ENCODE results near the gene PSPN.
"Not testable (repeated sequence)": the region's sequence is repeated elsewhere in the genome, so short reads cannot be mapped to it uniquely, and the experiment has no call there.

PSPN gene

DNA sequence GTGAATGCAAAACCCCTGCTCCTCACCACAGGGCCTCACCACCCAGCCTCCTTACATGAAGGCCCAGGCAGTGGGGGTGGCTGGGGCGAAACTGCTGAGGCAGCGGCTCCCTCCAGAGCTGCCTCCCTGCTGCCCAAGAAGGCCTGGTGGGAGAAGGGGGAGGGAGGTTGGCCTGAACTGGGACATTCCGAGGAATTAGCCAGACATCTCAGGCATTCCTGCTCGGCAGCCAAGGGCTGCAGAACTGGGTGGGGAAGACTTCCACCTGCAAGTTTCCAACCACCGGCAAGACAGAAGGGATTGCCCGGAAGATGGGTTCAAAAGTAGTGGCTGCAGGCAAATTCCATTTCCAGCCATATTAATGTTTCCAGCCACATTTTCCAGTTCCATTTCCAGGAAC, 2.3 kb upstream of the PSPN start:
- no peak overlapping the region for H3K9ac ChIP-seq (ENCODE audit: low read length)
- H3K4me3 ChIP-seq (ENCODE audit: low read length): no peak overlapping the region
- H3K4me1 ChIP-seq (ENCODE audit: control insufficient read depth, low read depth, low read length): no peaks in the 10 kb centered on the region
- no peaks in the 10 kb centered on the region for H3K9me3 ChIP-seq (ENCODE audit: control insufficient read depth, low read depth, low read length)
- no peak overlapping the region for H3K27ac ChIP-seq (ENCODE audit: low read length)
- H3K27me3 ChIP-seq (ENCODE audit: control insufficient read depth, insufficient read depth, low read length): no peaks in the 10 kb centered on the region
- peaks cover 30% of the 10 kb centered on the region for H3K36me3 ChIP-seq (ENCODE audit: control insufficient read depth, low read depth, low read length)

DNA sequence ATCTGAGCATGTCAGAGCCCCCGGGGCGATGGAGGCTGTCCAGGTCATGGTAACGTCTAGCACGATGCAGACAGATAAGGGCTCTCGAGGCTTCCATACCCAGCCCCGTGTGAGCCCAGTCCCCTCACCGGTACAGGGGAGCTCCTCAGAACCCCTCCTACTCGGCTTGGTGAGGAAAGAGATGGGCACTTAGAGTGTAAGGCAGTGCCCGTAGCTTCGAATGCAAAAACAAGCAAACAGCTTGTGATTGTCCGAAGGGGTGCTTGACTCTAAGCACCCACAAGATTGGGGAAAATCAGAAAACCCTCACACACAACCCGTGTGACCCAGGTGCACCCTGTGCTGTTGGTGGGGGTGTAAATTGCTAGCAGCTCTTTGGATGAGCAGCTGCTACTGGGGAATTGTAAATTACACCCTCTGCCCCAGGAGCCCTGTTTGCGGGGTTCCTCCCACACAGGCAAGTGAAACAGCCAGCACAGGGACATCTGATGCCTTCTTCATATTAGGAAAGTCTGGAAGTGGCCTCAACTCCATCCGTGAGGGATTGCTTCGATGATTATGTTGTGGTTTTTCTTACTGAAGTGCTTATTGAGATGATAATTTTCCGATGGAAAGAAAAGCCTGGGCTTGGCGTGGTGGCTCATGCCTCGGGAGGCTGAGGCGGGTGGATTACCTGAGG, 918 bp upstream of the PSPN start:
- Histone ChIP-seq H3K4me3 (ENCODE audit: low read length) (no peak overlapping the region), H3K36me3 (ENCODE audit: control insufficient read depth, low read depth, low read length) (peaks cover 20% of the 10 kb centered on the region), H3K9ac (ENCODE audit: low read length) (no peak overlapping the region), H3K9me3 (ENCODE audit: control insufficient read depth, low read depth, low read length) (no peaks in the 10 kb centered on the region), H3K27me3 (ENCODE audit: control insufficient read depth, insufficient read depth, low read length) (no peaks in the 10 kb centered on the region), H3K4me1 (ENCODE audit: control insufficient read depth, low read depth, low read length) (no peaks in the 10 kb centered on the region), H3K27ac (ENCODE audit: low read length) (no peak overlapping the region)

DNA sequence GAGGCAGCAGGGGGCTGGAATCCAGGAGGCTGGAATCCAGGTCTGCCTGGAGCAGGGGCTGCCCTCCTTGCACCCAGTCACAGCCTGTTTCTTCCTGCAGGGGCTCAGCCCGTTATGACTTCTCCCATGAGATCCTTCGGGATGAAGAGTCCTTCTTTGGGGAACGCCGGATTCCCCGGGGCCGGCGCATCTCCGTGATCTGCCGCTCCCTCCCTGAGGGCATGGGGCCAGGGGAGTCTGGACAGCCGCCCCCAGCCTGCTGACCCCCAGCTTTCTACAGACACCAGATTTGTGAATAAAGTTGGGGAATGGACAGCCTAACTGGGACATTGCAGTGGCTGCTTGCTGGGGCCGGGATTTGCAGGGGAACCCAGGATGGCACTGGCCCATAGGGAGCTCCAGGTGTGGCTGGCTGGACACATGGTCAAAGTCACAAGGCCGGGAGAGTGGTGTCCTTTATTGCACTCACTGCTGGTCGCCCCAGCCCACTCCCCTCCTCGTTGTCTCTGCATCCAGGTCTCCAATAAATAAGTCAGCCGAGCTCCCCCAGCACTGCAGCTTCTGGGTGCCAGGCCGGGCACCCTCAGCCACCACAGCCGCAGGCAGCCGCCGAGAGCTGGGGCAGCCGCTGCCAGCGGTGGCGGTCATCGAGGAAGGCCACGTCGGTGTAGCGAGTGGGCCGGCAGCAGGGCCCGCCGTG, 872 bp downstream of the PSPN start:
- no peaks in the 10 kb centered on the region for H3K4me1 ChIP-seq (ENCODE audit: control insufficient read depth, low read depth, low read length)
- H3K4me3 ChIP-seq (ENCODE audit: low read length): no peak overlapping the region
- no peak overlapping the region for H3K9ac ChIP-seq (ENCODE audit: low read length)
- no peak overlapping the region for H3K27ac ChIP-seq (ENCODE audit: low read length)
- no peaks in the 10 kb centered on the region for H3K27me3 ChIP-seq (ENCODE audit: control insufficient read depth, insufficient read depth, low read length)
- peaks cover 4% of the 10 kb centered on the region for H3K36me3 ChIP-seq (ENCODE audit: control insufficient read depth, low read depth, low read length)
- H3K9me3 ChIP-seq (ENCODE audit: control insufficient read depth, low read depth, low read length): no peaks in the 10 kb centered on the region

DNA sequence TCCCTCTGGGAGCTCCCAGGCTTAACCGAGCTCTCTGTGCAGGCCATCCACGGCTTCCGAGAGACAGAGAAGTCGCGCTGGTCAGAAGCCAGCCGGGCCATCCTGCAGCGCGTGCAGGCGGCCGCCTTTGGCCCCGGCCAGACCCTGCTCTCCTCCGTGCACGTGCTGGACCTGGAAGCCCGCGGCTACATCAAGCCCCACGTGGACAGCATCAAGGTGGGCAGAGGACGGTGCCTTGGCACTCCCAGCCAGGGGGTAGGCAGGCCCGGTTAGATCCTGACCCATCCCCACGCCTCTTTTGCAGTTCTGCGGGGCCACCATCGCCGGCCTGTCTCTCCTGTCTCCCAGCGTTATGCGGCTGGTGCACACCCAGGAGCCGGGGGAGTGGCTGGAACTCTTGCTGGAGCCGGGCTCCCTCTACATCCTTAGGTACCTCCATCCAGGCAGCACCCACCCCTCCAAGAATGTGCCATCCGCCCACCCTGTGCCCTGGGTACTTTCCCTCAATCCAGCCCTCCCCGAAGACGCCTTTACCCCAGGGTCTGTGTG, 1.5 kb downstream of the PSPN start:
- H3K27ac ChIP-seq (ENCODE audit: low read length): peak overlapping the region; percentile 57
- H3K36me3 ChIP-seq (ENCODE audit: control insufficient read depth, low read depth, low read length): peaks cover 1% of the 10 kb centered on the region
- H3K4me1 ChIP-seq (ENCODE audit: control insufficient read depth, low read depth, low read length): no peaks in the 10 kb centered on the region
- no peaks in the 10 kb centered on the region for H3K9me3 ChIP-seq (ENCODE audit: control insufficient read depth, low read depth, low read length)
- H3K4me3 ChIP-seq (ENCODE audit: low read length): peak overlapping the region; percentile 59
- peak overlapping the region; percentile 23 for H3K9ac ChIP-seq (ENCODE audit: low read length)
- no peaks in the 10 kb centered on the region for H3K27me3 ChIP-seq (ENCODE audit: control insufficient read depth, insufficient read depth, low read length)

DNA sequence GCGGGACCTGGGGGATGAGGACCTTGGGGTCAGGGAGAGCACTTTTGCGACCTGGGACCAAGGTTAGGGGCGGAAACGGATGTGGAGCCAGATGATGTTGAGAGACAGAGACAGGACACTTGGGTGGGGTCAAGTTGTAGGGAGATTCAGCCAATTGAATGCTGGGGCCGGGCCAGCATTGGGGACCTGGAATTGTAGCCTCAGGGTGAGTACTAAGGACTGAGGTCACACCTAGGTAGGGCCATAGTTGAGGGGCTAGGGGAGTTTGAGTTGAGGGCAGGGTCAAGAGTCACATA, 2.0 kb downstream of the PSPN start:
- H3K27ac ChIP-seq (ENCODE audit: low read length): peak overlapping the region; percentile 57
- H3K4me3 ChIP-seq (ENCODE audit: low read length): peak overlapping the region; percentile 59

DNA sequence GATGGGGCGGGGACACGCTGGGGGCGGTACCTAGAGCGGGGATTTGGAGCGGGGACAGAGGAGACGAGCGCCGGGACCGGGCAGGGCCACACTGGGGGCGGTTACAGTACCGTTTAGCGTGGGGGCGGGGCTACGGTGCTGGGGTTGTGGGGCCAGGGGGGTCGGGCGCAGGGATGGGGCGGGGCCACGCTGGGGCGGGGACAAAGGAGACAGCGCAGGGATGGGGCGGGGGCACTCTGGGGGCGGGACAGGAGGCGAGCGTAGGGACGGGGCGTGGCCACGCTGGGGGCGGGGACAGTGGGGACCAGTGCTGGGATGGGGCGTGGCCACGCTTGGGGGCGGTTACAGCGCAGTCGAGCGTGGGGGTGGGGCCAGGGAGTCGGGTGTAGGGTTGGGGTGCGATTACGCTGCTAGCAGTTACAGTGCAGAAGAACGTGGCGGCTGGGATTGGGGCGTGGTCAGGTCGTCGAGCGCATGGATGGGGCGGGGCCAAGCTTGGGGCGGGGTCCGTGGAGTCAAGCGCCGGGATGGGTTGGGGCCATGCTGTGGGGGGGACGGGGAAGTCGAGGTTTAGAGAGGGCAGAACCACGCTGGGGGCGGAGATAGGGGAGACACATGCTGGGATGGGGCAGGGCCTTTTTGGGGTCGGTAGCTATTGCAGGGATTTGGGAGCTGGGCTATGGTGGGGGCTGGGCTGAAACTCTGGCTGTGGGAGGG, 2.5 kb downstream of the PSPN start:
- H3K9me3 ChIP-seq (ENCODE audit: control insufficient read depth, low read depth, low read length): no peaks in the 10 kb centered on the region
- no peak overlapping the region for H3K27ac ChIP-seq (ENCODE audit: low read length)
- H3K36me3 ChIP-seq (ENCODE audit: control insufficient read depth, low read depth, low read length): peaks cover 3% of the 10 kb centered on the region
- peak overlapping the region; percentile 90 for H3K4me3 ChIP-seq (ENCODE audit: low read length)
- no peaks in the 10 kb centered on the region for H3K4me1 ChIP-seq (ENCODE audit: control insufficient read depth, low read depth, low read length)
- H3K27me3 ChIP-seq (ENCODE audit: control insufficient read depth, insufficient read depth, low read length): no peaks in the 10 kb centered on the region
- H3K9ac ChIP-seq (ENCODE audit: low read length): peak overlapping the region; percentile 84

More for the DNA sequence above, 2.0 kb downstream of the PSPN start:
- peak overlapping the region; percentile 23 for H3K9ac ChIP-seq (ENCODE audit: low read length)
- H3K36me3 ChIP-seq (ENCODE audit: control insufficient read depth, low read depth, low read length): peaks cover 3% of the 10 kb centered on the region
- H3K4me1 ChIP-seq (ENCODE audit: control insufficient read depth, low read depth, low read length): no peaks in the 10 kb centered on the region
- H3K27me3 ChIP-seq (ENCODE audit: control insufficient read depth, insufficient read depth, low read length): no peaks in the 10 kb centered on the region
- H3K9me3 ChIP-seq (ENCODE audit: control insufficient read depth, low read depth, low read length): no peaks in the 10 kb centered on the region

DNA sequence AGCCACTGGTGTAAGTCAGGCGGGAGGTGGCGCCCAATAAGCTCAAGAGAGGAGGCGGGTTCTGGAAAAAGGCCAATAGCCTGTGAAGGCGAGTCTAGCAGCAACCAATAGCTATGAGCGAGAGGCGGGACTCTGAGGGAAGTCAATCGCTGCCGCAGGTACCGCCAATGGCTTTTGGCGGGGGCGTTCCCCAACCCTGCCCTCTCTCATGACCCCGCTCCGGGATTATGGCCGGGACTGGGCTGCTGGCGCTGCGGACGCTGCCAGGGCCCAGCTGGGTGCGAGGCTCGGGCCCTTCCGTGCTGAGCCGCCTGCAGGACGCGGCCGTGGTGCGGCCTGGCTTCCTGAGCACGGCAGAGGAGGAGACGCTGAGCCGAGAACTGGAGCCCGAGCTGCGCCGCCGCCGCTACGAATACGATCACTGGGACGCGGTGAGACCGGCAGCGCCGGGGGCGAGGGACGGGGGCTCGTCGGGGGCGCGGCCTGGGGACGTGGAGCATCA, 3.1 kb downstream of the PSPN start, which contains the start of gene ALKBH7:
TSS of gene ALKBH7 (plus strand) at position 201 of the 502 bp plus-strand sequence. CDS start at position 228, 27 bp downstream.
- no peaks in the 10 kb centered on the region for H3K4me1 ChIP-seq (ENCODE audit: control insufficient read depth, low read depth, low read length)
- peak within 1 kb of the TSS; percentile 78 for H3K27ac ChIP-seq (ENCODE audit: low read length)
- H3K27me3 ChIP-seq (ENCODE audit: control insufficient read depth, insufficient read depth, low read length): no peaks in the 10 kb centered on the region
- peak within 1 kb of the TSS; percentile 90 for H3K4me3 ChIP-seq (ENCODE audit: low read length)
- no peaks in the 10 kb centered on the region for H3K9me3 ChIP-seq (ENCODE audit: control insufficient read depth, low read depth, low read length)
- peaks cover 9% of the 10 kb centered on the region for H3K36me3 ChIP-seq (ENCODE audit: control insufficient read depth, low read depth, low read length)
- peak within 1 kb of the TSS; percentile 84 for H3K9ac ChIP-seq (ENCODE audit: low read length)

DNA sequence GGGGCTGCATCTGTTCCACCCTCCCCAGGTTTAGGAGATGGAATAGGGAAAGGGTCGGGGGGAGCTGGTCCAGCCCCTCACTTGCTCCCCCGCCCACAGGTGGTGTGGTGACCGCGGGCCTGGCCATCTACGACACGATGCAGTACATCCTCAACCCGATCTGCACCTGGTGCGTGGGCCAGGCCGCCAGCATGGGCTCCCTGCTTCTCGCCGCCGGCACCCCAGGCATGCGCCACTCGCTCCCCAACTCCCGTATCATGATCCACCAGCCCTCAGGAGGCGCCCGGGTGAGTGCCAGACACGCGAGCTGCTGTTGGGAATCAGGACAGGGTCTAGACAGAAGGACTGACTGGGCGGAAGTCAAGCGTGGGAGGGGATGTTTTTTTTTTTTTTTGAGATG, 11.4 kb downstream of the PSPN start:
- H3K4me1 ChIP-seq (ENCODE audit: control insufficient read depth, low read depth, low read length): no peaks in the 10 kb centered on the region
- H3K36me3 ChIP-seq (ENCODE audit: control insufficient read depth, low read depth, low read length): peaks cover 35% of the 10 kb centered on the region
- H3K9me3 ChIP-seq (ENCODE audit: control insufficient read depth, low read depth, low read length): no peaks in the 10 kb centered on the region
- H3K27me3 ChIP-seq (ENCODE audit: control insufficient read depth, insufficient read depth, low read length): no peaks in the 10 kb centered on the region
- no peak overlapping the region for H3K9ac ChIP-seq (ENCODE audit: low read length)
- H3K4me3 ChIP-seq (ENCODE audit: low read length): no peak overlapping the region
- H3K27ac ChIP-seq (ENCODE audit: low read length): no peak overlapping the region

DNA sequence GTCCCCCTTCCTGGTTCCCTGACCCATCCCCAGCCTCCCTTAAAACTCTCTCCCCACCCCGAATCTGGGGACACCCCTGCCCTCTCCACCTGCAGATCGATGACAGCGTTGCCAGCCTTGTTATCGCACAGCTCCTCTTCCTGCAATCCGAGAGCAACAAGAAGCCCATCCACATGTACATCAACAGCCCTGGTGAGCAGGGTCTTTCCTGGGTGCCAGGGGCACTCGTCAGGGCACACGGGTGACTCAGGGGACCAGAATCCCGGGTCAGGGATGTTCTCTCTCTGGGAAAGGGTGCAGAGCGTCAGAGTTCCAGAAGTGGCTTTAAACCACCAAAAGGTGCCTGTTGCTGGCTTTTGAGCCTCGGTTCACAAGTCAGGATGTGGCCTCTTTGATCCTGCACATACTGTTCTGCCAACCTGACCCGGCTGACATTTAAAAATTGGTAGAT, 13.4 kb downstream of the PSPN start:
- no peaks in the 10 kb centered on the region for H3K27me3 ChIP-seq (ENCODE audit: control insufficient read depth, insufficient read depth, low read length)
- no peaks in the 10 kb centered on the region for H3K9me3 ChIP-seq (ENCODE audit: control insufficient read depth, low read depth, low read length)
- H3K27ac ChIP-seq (ENCODE audit: low read length): no peak overlapping the region
- H3K9ac ChIP-seq (ENCODE audit: low read length): peak overlapping the region; percentile 67
- peaks cover 23% of the 10 kb centered on the region for H3K36me3 ChIP-seq (ENCODE audit: control insufficient read depth, low read depth, low read length)
- H3K4me1 ChIP-seq (ENCODE audit: control insufficient read depth, low read depth, low read length): no peaks in the 10 kb centered on the region
- peak overlapping the region; percentile 69 for H3K4me3 ChIP-seq (ENCODE audit: low read length)

DNA sequence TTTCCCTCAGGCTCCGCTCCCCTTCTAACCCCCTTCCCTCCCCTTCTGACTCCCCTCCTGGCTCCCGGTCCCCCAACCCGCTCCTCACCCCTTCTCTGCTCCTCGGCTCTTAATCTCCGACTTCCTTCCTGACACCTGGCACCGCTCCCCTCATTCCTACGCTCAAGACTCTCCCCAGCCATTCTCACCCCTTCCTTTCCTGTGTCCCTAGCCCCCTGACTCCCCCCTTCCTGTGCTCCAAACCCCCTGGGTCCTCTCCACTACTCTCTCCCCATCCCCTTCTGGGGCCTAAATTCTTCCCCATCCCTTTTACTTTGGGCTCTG, 13.7 kb downstream of the PSPN start:
- no peak overlapping the region for H3K27ac ChIP-seq (ENCODE audit: low read length)

DNA sequence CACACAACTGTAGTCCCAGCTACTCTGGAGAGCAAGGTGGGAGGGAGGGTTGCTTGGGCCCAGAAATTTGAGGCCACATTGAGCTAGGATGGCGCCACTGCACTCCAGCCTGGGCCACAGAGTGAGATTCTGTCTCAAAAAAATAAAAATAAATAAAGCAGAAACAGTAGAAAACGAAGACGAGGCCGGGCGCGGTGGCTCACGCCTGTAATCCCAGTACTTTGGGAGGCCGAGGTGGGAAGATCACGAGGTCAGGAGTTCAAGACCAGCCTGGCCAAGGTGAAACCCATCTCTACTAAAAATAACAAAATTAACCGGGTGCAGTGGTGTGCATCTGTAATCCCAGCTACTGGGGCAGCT, 14.9 kb downstream of the PSPN start:
- H3K4me1 ChIP-seq (ENCODE audit: control insufficient read depth, low read depth, low read length); H3K9me3 ChIP-seq (ENCODE audit: control insufficient read depth, low read depth, low read length); H3K27ac ChIP-seq (ENCODE audit: low read length); H3K27me3 ChIP-seq (ENCODE audit: control insufficient read depth, insufficient read depth, low read length); H3K9ac ChIP-seq (ENCODE audit: low read length): not testable (repeated sequence)
- Histone ChIP-seq H3K36me3 (ENCODE audit: control insufficient read depth, low read depth, low read length) (peaks cover 11% of the 10 kb centered on the region), H3K4me3 (ENCODE audit: low read length) (peak overlapping the region; percentile 69)

More for the DNA sequence above, 13.7 kb downstream of the PSPN start:
- no peaks in the 10 kb centered on the region for H3K4me1 ChIP-seq (ENCODE audit: control insufficient read depth, low read depth, low read length)
- no peaks in the 10 kb centered on the region for H3K27me3 ChIP-seq (ENCODE audit: control insufficient read depth, insufficient read depth, low read length)
- peak overlapping the region; percentile 67 for H3K9ac ChIP-seq (ENCODE audit: low read length)
- no peaks in the 10 kb centered on the region for H3K9me3 ChIP-seq (ENCODE audit: control insufficient read depth, low read depth, low read length)
- peaks cover 20% of the 10 kb centered on the region for H3K36me3 ChIP-seq (ENCODE audit: control insufficient read depth, low read depth, low read length)
- peak overlapping the region; percentile 69 for H3K4me3 ChIP-seq (ENCODE audit: low read length)
